NT2/D1 (cell line): Measurements from ENCODE around the gene ZPBP.
"Not testable (repeated sequence)": the region's sequence is repeated elsewhere in the genome, so short reads cannot be mapped to it uniquely, and the experiment has no call there.

ENCODE experiments used
- DNase-seq: peaks from one replicate; pipeline ENCODE4 v3.0.0-alpha.2; 2011; ENCODE audit warnings: low read depth, low spot score
- H3K27me3 ChIP-seq: 2 replicates; pipeline ENCODE4 v1.6.0; 2011; ENCODE audit warnings: mild to moderate bottlenecking; ENCODE audit not compliant: insufficient read length, insufficient read depth
- H3K36me3 ChIP-seq: 2 replicates; pipeline ENCODE4 v1.6.1; 2011; ENCODE audit warnings: mild to moderate bottlenecking, low read length, mixed read lengths; ENCODE audit not compliant: insufficient read depth, insufficient read length
- H3K4me1 ChIP-seq: 2 replicates; pipeline ENCODE4 v1.5.1; 2011; ENCODE audit not compliant: insufficient read depth, insufficient read length
- H3K4me3 ChIP-seq: 2 replicates; pipeline ENCODE4 v1.5.1; 2011; ENCODE audit warnings: low read depth; ENCODE audit not compliant: insufficient read length
- H3K9ac ChIP-seq: 2 replicates; pipeline ENCODE4 v1.6.0; 2011; ENCODE audit warnings: low read depth; ENCODE audit not compliant: insufficient read length
- H3K9me3 ChIP-seq: 2 replicates; pipeline ENCODE4 v1.5.1; 2011; ENCODE audit warnings: mild to moderate bottlenecking, low read length; ENCODE audit not compliant: insufficient read depth
- SUZ12 ChIP-seq: IDR thresholded peaks from 2 replicates; pipeline ENCODE4 v1.6.1; 2011; ENCODE audit not compliant: insufficient read length, insufficient read depth; ENCODE audit errors: extremely low read depth
- YY1 ChIP-seq: IDR thresholded peaks from 2 replicates; pipeline ENCODE4 v1.6.1; 2011; ENCODE audit not compliant: insufficient read length, insufficient read depth
- ZNF274 ChIP-seq: IDR thresholded peaks from 2 replicates; pipeline ENCODE4 v1.6.1; 2011; ENCODE audit warnings: mild to moderate bottlenecking, low read depth, low read length

ZPBP gene

DNA sequence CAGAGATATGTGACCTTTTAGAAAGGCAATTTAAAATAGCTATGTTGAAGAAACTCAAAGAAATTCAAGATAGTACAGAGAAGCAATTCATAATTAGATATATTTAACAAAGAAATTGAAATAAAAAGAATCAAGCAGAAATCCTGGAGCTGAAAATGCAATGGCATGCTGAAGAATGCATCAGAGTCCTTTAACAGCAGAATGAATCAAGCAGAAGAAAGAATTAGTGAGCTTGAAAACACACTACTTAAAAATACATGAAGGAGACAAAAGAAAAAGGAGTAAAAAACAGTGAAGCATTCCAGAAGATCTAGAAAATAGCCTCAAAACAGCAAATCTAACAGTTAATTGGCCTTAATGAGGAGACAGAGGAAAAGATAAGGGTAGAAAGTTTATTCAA, 20.0 kb downstream of the ZPBP start:
- Histone ChIP-seq H3K4me3 (no peak overlapping the region), H3K27me3 (no peaks in the 10 kb centered on the region), H3K4me1 (no peaks in the 10 kb centered on the region), H3K9me3 (peaks cover 38% of the 10 kb centered on the region), H3K36me3 (no peaks in the 10 kb centered on the region), H3K9ac (no peak overlapping the region)
- TF ChIP-seq ZNF274 (no peak), SUZ12 (no peak), YY1 (no peak)
- DNase-seq = no peak

DNA sequence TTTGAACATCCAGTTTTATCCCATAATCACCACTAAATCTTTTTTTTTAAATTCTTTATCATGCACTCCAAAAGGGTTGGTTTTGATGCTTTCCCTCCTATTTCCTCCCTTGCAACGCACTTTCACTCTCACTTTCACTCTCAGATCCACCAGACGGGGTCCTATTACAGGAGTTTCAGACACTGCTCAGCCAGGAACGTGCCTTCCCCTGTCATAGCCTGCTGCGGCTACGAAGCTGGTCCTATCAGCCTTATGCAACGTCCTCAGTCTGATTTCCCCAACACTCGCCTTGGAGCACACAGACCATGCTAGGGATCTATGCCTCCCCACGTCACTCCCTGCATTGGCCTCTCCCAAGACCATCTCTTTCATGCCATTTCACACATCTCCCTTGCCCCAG, 23.4 kb downstream of the ZPBP start:
- H3K9ac ChIP-seq = no peak overlapping the region
- H3K27me3 ChIP-seq = no peaks in the 10 kb centered on the region
- H3K36me3 ChIP-seq = no peaks in the 10 kb centered on the region
- TF ChIP-seq SUZ12 (no peak), ZNF274 (no peak), YY1 (no peak)
- no peak for DNase-seq
- no peak overlapping the region for H3K4me3 ChIP-seq
- H3K9me3 ChIP-seq = peaks cover 38% of the 10 kb centered on the region
- no peaks in the 10 kb centered on the region for H3K4me1 ChIP-seq

DNA sequence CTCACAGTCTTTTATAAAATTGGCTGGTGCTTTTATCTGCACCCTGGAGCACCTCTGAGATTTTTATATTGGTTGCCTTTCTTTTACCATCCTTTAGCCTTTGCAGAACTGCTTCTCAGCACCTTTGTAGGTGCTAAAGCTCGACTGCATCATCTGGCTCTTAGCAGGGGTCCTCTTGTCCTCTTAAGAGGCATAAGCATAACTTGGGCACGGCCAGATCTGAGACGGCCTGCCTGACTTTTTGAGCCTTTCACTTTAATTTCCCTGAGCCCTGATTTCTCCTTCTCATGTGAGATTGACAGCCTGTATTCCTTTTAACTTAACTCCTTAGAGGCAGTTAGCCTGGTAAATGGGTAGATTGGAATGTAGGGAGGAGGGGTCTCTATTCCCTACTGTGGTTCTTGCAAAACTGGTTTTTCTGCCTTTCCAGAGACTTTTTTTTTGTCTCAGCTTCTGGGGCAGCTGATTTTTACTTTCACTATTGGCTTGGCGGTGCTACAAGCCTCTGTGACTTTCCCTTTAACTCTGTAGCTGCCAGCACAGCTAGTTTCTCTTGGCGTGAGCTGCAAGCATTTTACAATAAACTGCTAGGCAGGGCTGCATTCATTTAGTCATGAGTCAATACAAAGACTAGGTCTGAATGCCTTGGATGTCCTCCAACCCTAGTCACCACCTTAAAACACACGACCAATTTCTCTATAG, 24.0 kb downstream of the ZPBP start:
- H3K27me3 ChIP-seq = no peaks in the 10 kb centered on the region
- H3K9ac ChIP-seq = no peak overlapping the region
- peaks cover 44% of the 10 kb centered on the region for H3K9me3 ChIP-seq
- H3K36me3 ChIP-seq = no peaks in the 10 kb centered on the region
- H3K4me1 ChIP-seq = no peaks in the 10 kb centered on the region
- TF ChIP-seq SUZ12 = no peak
- TF ChIP-seq YY1 = no peak
- no peak for TF ChIP-seq ZNF274
- DNase-seq = no peak
- no peak overlapping the region for H3K4me3 ChIP-seq

DNA sequence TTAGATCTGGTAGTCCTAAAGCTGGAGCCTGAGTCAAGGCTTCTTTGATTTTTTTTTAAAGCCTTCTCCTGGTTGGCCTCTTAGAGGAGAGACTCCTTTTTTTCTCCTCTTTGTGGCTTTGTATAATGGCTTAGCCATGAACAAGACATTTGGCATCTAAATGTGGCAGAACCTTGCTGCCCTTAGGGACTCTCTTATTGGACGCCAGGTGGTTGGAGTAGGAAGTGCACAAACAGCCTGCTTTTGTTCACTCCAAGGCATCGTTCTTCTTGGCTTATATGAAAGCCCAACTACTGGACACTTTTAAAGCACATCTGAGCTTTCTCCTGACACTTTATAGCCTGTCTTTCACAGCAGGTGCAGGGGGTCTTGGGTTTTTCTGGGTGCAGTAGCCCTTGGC, 25.0 kb downstream of the ZPBP start:
- no peak overlapping the region for H3K9ac ChIP-seq
- TF ChIP-seq YY1 = no peak
- TF ChIP-seq ZNF274 = no peak

DNA sequence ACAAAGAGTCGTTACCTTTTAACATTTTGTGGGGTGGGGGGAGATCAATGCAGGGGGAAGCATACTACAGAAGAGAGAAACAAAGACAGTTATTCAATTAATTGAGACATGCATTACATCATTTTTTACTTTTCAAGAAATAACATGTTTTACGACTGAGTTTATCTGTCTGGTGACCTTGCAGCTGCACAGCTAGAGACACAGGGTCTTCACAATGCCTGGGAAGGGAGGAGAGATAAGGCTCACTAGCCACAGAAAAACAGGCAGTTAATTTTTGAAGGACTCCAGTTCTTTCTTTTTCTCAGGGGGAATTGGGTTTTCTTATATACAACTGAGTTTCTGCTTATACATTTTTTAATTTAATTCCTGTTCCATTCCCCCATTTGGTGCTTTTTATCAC, 30.1 kb downstream of the ZPBP start:
- Histone ChIP-seq H3K4me1 (no peaks in the 10 kb centered on the region), H3K36me3 (no peaks in the 10 kb centered on the region), H3K9me3 (peaks cover 12% of the 10 kb centered on the region; the same call in 1 of the 2 replicates), H3K4me3 (no peak overlapping the region), H3K9ac (no peak overlapping the region), H3K27me3 (no peaks in the 10 kb centered on the region)
- TF ChIP-seq ZNF274 (no peak), YY1 (no peak), SUZ12 (no peak)
- no peak for DNase-seq

More for the DNA sequence above, 25.0 kb downstream of the ZPBP start:
- Histone ChIP-seq H3K4me3 (no peak overlapping the region), H3K9me3 (peaks cover 50% of the 10 kb centered on the region), H3K36me3 (no peaks in the 10 kb centered on the region), H3K27me3 (no peaks in the 10 kb centered on the region), H3K4me1 (no peaks in the 10 kb centered on the region)
- DNase-seq = no peak

DNA sequence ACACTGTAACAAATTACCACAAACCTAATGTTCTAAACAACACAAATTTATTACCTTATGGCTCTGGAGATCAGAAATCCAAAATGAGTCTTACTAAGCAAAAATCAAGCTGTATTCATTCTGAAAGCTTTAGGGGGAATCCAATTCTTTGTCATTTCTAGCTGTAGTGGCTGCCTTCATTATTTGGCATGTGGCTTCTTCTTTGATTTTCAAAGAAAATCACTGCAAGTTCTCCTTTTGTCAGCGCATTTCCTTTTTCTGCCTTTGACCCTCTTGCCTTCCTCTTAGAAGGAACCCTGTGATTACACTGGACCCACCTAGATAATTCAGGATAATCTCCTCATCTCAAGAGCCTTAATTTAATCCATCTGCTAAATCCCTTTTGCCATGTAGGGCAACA, 36.9 kb downstream of the ZPBP start:
- H3K27me3 ChIP-seq = no peaks in the 10 kb centered on the region
- no peak overlapping the region for H3K4me3 ChIP-seq
- H3K36me3 ChIP-seq = no peaks in the 10 kb centered on the region
- H3K9ac ChIP-seq = no peak overlapping the region
- H3K4me1 ChIP-seq = no peaks in the 10 kb centered on the region
- no peak for DNase-seq
- H3K9me3 ChIP-seq = no peaks in the 10 kb centered on the region
- TF ChIP-seq ZNF274 = no peak
- no peak for TF ChIP-seq SUZ12
- TF ChIP-seq YY1 = no peak

DNA sequence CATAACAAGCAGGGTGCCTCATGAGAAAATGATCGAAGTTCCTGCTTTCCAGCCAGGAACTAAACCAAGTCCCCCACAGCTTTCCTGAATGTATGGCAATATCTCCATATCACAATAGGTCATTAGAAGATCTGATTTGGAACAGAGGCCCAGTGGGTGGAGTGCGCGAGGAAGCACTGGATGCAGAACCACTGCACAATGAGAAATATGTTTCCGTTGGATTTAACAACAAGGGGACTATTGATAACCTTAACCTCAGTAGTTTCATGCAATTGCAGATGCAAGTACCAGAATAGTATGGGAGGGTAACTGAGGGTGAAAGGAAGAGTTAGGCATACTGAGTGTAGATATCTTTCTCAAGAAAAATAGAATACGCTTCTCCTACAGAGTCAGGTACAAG, 45.3 kb downstream of the ZPBP start:
- Histone ChIP-seq H3K36me3 (no peaks in the 10 kb centered on the region), H3K9ac (no peak overlapping the region), H3K4me3 (no peak overlapping the region), H3K9me3 (peaks cover 4% of the 10 kb centered on the region; the same call in 1 of the 2 replicates), H3K27me3 (no peaks in the 10 kb centered on the region), H3K4me1 (no peaks in the 10 kb centered on the region)
- TF ChIP-seq SUZ12 = no peak
- no peak for TF ChIP-seq ZNF274
- no peak for TF ChIP-seq YY1
- no peak for DNase-seq

DNA sequence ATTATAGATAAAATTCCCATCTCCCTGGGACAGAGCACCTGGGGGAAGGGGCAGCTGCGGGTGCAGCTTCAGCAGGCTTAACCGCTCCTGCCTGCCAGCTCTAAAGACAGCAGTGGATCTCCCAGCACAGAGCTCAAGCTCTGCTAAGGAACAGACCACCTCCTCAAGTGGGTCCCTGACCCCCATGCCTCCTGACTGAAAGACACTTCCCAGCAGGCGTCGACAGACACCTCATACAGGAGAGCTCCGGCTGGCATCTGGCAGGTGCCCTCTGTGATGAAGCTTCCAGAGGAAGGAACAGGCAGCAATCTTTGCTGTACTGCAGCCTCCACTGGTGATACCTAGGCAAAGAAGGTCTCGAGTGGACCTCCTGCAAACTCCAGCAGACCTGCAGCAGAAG, 51.9 kb downstream of the ZPBP start:
- H3K9me3 ChIP-seq, H3K4me1 ChIP-seq, H3K4me3 ChIP-seq, H3K36me3 ChIP-seq, H3K9ac ChIP-seq, H3K27me3 ChIP-seq, DNase-seq: not testable (repeated sequence)
